HUDEP-2 (cell line): ENCODE data around the gene MAP6D1.

Experiments used
- DNase-seq, 76 experiments: peaks; one replicate each; lab custom pipeline; 2025; ENCODE audit not compliant: unreplicated experiment in 76 of 76; lab: John Stamatoyannopoulos, UW

Gene MAP6D1

DNA sequence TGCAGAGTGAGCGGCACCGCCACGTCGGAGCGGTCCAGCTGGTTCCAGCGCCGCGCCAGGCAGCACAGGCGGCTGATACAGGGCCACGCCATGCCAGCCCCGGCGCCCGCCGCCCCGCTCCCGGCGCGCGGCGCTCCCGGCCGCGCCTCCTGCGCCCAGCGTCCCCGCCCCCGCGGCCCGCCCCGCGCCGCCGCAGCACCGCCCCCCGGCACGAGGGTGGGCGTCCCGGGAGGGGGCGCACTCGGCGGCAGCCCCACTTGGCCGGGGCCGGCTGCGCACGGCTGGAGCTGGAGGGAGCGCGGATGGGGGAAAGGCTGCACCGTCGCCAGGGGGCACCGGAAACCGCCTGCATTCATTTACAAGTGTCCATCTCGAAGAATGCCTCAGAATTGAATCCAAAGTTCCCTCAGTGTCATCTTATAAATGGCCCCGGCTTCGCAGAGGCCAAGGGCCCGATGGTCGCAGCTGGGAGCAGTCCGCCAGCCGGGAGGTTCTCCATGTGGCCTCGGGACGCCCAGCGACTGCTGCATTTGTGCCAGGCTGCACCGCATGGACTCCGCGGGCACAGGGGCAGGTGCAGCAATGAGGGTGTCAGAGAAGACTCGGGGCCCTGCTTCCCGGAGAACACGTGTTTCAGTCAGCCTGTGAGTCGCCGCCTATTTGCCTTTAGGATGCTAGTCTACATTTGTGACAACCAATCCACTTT, at the start of gene MAP6D1:
TSS of gene MAP6D1 (minus strand) at position 122 of the 706 bp plus-strand sequence. CDS start at position 92, 30 bp downstream.
- peak in 54 of 76 experiments; percentile 9 to 59 (median 32) for DNase-seq

DNA sequence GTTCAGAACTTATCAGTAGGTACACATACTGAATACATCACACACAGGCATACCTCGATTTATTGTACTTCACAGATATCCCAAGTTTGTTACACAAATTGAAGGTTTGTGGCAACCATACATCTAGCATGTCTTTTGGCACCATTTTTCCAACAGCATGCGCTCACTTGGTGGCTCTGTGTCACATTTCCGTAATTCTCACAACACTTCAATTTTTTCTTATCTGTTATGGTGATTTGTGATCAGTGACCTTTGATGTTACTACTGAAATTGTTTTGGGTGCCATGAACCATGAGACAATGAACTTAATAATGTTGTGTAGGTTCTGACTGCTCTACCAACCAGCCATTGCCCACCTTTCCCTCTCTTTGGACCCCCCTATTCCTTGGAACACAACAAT, 48.5 kb upstream of the MAP6D1 start:
- no peak for DNase-seq

DNA sequence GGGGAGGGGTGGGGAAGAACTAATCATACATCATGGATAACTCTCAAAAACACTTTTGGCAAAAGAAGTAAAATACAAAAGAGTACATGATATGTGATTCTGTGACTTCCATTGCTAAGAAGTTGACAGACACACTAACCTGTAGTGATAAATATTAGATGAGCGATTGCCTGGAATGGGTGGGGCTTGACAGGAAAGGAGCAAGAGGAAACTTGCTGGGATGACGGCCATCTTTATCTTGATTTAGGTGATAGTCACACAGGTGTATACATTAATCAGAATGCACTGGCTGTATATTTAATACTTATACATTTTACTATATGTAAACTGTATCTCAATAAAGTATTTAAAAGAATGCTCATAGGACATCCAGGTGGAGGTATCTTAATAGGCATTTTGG, 46.2 kb upstream of the MAP6D1 start:
- no peak for DNase-seq

DNA sequence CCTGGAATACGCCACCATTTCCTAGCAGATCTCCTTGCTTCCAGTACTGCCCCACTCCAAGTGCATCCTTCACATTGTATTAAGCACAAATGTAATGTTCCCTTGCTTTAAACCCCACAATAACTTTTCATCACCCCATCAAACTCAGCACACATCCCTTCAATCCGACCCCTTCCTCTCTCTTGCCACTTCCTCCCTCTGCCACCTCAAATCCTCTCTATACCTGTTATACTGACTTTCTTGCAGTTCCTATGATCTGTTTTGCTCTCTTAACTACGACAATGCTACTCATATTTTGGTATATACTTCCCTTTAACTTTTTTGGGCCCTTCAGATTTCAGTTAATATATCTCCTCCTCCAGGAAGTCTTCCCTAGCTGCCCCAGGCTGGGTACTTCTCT, 45.2 kb upstream of the MAP6D1 start:
- no peak for DNase-seq

DNA sequence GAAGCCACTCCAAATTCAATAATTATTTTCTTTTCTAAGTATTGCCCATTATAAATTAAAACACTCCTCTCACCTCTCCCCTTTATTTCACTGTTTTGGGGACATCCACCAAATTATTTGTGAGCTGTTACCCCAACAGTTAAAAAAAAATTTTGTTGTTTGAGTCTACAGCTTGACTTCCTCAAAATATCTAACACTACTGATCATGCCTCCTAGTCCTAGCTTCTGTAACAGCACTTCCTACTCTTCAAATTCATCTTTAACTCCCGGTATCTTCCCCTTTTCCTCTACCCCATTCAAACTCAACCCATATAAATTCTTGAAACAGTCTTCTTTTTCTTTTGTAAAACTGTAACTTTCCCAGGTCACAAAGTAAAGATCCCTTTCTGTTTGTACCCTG, 43.4 kb upstream of the MAP6D1 start:
- no peak for DNase-seq

DNA sequence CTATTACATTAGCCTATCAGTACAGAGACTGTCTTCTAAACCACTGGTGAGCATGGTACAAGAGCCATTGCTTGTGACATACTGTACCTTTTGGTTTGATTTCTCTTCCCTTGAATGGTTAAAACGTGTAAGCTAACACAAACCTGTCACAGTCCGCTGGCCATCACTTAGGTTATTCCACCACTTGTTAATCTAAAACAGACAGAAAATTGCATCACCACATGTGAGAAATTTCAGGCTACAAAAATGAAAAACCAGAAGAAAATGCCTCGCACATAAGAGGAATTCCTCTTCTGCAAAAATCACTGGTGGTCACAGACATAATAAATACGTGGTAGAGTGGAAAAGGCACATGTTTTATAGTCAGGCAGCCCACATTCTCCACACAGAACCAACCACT, 37.2 kb upstream of the MAP6D1 start:
- no peak for DNase-seq

DNA sequence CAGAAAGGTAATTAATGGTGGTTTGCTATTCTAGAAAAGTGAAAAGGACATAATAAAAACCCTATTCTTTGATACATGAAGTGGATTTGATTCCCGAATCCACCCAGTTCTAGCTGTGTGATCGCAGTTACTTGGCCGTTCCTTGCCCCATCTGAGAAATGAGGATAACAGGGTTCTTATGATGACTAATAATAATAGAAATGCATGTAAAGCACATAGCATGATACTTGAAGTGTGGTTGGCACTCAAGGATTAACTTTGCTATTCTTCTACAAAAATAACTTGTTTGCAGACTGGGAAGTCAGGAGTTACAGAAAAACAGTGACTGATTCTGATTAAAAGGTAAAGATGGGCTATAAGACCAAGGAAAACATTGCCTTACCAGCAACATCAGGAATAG, 32.5 kb upstream of the MAP6D1 start:
- DNase-seq, result no peak

DNA sequence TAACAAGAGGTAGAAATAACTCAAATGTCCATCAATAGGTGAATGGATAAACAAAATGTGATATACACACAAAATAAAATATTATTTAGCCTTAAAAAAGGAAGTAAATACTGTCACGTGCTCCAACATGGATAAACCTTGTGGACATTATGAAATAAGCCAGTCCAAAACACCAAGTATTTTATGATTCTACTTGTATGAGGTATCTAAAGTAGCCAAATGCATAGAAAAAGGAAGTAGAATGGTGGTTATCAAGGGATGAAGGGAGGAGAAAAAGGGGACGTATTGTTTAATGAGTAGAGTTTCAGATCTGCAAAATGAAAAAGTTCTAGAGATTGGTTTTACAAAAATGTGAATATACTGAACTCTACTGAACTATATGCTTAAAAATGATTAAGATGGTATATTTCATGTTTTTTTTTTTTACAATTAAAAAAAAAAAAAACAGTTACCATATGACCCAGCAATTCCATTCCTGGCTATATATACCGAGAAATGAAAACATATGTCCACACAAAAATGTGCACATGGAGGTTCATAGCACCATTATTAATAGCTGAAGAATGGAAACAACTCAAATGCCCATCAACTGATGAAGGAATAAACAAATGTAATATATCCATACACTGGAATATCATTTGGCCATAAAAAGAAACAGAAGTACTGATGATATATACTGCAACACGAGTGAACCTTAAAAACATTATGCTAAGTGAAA, 29.1 kb upstream of the MAP6D1 start:
- no peak for DNase-seq

DNA sequence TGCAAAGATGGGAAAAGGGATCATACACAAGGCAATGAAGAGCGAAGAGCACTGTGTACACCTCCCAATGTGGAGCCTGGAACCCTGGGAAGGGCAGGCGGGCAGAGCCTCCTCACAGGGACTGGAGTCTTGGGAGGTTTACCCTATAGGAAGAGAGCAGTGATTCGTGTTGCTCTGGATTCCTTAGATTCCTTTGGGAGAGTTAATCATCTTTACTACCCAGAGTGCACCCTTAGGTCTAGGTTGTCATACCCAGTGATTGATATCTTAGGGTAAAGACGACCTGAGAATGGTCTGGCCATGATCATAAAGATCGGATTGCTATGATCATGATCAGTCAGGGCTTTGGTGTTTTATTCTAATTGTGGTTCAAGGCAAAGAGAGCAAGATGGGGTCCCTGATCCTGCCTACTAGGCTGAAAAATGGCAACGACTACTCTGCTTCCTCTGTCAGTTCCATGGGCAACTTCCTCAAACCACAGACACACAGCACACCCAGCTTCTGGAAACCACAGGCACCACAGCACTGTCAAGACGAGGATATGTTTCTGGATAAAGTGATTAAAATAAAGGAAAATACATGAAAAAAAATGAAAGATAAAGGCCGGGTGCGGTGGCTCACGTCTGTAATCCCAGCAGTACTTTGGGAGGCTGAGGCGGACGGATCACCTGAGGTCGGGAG, 20.4 kb upstream of the MAP6D1 start:
- DNase-seq, result no peak

DNA sequence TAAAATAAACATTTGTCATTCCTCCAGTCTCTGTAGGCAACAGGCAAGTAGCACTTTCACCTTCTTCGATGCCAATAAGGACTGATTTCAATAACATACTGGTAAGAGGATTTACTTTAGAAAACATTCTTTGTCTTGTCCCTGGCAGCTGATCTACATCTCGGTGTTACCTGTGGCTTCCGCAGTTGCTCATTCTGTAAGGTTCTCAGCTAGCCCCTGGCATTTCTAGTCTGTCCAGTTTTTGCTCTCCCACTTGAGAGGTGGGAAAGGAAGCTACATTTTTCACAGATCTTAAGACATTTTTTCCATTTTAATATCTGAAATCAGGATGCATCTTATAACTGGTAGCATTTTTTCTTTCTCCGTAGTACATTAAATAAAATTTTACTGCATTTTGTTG, 19.7 kb upstream of the MAP6D1 start:
- DNase-seq, result no peak

DNA sequence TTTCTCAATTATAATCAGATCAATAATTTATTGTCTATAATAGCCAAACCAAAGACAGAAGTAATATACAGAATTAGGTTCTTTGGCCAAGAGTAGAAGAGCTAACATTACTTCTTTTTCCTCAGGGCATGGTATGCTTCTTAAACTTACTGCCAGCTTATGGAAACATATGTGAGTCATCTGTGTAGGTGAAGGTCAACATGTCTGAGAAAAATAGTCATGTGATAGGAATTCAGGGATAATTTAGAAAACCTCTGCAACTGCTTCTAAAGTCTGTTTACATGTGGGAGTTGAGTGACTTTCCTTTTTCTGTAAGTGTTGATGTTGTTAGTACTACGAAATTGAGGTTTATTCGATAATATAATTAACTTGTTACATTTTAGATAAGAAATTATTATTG, 19.2 kb upstream of the MAP6D1 start:
- DNase-seq, result peak in 2 of 76 experiments; percentile 2 to 9

DNA sequence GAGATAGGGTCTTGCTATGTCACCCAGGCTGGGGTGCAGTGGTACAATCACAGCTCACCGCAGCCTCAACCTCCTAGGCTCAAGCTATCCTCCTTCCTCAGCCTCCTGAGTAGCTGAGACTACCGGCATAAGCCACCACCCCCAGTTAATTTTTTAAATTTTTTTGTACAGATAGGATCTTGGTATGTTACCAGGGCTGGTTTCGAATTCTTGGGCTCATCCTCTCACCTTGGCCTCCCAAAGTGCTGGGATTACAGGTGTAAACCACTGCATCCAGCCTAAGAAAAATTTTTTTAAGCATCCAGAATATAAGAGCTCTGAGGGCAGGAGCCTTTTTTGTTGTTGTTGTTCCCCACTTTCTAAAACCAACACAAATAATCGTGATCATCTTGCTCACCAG, 14.4 kb upstream of the MAP6D1 start:
- no peak for DNase-seq

DNA sequence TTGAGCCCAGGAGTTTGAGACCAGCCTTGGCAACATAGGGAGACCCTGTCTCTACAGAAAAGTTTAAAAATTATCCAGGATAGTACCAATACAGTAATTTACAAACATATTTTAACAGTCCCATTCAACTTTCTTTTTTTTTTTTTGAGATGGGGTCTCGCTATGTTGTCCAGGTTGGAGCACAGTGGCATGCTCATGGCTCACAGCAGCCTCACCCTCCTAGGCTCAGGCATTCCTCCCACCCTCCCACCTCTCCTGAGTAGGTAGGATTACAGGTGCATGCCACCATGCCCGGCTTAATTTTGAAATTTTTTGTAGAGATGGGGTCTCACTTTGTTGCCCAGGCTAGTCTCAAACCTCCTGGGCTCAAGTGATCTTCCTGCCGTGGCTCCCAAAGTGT, 12.5 kb upstream of the MAP6D1 start:
- no peak for DNase-seq

DNA sequence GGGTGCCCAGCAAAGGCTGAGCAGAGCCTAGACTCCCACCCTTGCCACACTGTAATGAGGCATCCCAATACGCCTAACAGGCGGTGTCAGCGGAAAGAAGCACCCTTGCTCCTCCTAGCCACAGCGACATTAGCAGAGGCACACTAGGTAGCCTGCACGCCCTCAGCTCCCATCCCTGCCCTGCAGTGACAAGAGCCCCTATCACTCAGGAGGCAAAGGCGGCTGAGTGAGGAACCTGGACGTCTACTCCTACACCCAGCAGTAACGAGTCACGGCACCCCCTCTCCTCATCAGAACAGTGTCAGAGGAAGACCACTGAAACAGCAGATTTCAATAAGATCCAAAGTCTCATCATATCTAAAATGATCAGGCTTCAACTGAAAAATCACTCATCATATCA, 12.0 kb upstream of the MAP6D1 start:
- DNase-seq, result no peak

DNA sequence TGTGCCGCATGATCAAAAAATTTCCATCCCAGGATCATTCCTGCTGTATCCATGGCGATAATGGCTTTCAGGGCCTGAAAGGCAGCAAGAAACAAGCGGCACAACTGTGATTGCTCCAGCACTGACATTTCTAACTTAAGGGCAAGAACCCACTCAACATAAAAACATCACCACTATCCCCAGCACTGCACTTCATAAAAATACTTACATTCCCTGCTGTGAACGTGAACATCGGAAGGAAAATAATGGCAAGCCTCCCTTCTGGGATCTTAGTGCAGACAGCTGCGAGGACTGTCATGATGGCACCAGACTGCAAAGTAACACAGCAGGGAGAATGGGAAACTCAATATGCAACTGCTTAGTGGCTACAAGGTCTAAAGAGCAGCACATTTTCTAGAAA, 8.1 kb upstream of the MAP6D1 start:
- no peak for DNase-seq

DNA sequence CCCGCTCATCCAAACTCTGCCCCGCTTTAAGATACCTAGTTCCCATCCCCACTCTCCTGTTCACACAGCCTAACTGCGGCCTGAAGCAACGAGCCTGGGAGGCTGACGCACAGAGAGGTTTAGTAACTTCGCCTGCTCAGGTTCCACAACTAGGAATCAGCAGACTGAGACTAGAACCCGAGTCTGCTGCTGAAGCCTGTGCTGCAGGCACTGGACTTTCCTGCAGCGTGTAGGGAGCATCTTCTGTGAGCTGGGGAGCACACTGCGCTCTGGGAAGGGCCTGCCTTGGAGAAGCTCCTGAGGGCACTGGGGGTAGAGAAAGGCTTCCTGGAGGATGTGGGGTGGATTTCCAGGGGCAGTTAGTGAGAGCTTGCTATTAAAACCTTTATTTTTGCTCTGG, 4.8 kb upstream of the MAP6D1 start:
- DNase-seq, result no peak

DNA sequence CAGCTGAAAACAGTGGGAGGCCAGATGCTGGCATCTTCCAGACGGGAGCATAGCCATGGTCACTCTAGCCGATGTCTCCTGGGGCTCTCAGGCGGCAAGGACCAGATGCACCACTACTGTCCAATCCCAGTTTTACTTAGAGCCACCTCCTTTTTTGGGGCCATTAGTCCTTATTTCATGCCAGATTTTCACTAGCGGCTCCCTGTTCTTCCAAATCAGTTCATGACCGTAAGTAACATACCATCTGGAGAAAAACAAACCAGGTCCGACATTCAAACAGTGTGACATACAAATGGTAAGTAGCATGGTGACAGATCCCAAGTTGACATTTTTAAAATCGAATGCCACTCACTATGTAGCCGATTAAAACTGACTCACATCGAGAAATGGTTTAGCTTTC, 4.1 kb upstream of the MAP6D1 start:
- no peak for DNase-seq

DNA sequence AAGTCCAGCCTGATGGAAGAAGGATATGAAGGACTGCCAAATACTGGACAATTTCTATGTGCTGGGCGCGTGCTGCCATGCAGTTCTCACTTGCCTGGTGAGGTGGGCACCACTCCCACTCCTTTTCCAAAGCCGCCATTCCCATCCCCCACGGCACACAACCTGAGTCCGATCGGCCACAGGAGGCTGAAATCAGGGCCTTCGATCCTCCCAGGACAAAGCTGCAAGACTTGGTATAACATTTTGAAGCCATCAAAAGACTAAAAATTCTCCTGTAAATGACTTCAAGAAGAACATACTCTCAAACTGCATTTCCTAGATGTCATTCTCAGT, 3.1 kb upstream of the MAP6D1 start:
- DNase-seq, result no peak

DNA sequence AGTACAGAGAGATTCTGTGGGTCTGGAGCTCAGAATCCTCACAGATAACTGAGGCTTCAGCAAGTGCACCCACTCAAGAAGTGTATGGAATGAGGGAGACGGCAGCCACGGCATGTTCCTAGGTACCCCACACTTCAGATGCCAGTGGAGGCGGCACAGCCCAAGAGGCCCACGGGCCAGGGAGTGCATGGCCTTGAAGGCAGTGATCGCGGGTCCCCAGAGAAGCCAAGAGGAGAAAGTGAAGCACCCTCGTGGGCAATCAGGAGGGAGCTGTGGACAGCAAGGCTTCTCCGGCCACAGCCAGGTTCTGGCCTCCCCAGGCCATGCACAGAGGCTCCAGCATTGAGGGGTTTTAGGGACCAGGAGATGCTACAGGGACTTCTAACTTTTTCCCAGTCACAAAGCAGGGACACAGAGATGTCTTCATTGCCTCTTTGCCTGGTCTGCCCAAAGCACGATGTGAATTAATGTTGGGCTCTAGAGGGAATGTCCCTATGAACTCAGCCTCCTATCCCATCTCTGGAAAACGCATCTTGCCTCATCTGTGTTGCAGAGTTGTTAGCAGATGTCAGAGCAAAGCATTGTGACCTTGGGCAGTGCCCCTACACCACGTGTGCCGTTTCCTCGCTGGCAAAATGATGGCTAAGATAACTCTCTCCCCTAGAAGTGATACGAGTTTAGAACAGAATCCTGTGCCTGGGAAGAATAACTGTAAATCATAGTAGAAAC, 2.6 kb upstream of the MAP6D1 start:
- DNase-seq, result no peak

DNA sequence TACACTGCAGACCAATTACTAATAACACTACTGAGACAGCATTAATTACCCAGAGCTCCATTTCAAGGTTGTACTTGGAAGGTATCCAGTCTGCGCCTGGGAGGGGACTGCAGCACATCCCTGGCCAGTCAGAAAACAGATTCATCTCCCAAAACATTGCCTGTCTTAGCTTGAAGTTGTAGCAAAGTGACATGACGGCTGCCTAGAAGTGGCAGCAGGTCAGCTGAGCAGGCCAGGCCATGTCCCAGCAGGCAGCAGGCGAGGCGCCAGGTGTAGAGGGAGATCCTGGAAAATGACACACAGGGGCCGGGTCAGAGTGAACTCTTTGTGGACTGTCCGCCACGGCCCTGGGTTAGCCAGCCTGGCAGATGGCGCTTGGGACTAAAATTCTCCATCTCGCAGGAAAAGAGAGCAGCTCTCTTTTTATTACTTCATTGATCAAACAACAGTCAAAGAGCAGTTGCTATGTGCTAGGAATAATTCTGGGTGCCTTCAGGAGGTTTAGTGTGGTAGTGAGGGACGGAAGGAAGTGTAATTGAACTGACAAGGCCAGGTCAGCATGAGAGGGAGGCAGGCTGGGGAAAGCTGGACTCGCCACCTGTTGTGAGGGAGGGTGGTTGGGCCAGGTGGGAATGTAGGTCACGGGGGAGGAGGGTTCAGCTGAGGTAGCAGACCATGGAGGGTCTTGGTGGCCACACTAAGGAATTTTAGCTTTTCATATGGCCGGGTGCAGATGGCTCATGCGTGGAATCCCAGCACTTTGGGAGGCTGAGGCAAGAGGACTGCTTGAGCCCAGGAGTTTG, 1.3 kb upstream of the MAP6D1 start:
- DNase-seq, result no peak
